ENCODE results near the gene KCNQ4.

Gene KCNQ4

GRCh38 chr1:40834968-40835545 lies 51.5 kb downstream of the KCNQ4 start:
- H3K4me3 ChIP-seq (replicated peaks in 1 of 2; ENCODE audit: low read depth in 2 of 2, low read length in 2 of 2): no peak overlapping the region
- DNase-seq (ENCODE audit: low read depth in 2 of 2): no peak
- TF ChIP-seq CTCF (IDR thresholded peaks at IDR 0.05; ENCODE audit: low read depth, low read length): no peak

- DNase-seq (ENCODE audit: low read depth in 2 of 2): no peak
- TF ChIP-seq CTCF (IDR thresholded peaks at IDR 0.05; ENCODE audit: low read depth, low read length): no peak
- H3K4me3 ChIP-seq (replicated peaks in 1 of 2; ENCODE audit: low read depth in 2 of 2, low read length in 2 of 2): no peak overlapping the region
Observed at GRCh38 chr1:40836283-40836682, 52.7 kb downstream of the KCNQ4 start.

DNA sequence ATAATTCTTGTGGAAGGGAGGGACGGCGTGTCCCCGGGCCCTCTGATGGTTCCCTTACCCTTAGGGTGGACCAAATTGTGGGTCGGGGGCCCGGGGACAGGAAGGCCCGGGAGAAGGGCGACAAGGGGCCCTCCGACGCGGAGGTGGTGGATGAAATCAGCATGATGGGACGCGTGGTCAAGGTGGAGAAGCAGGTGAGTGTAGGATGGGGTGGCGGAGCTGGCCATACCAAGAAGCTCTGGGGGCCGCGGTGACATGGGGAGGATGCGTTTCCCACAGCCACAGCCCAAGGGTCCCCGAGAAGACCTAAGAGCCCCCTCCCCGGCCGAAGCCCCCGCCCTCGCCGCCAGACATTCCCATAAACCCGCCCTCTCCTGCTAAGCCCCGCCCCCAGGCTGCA lies 54.0 kb downstream of the KCNQ4 start:
- DNase-seq (ENCODE audit: low read depth in 2 of 2): no peak
- H3K4me3 ChIP-seq (replicated peaks in 1 of 2; ENCODE audit: low read depth in 2 of 2, low read length in 2 of 2): no peak overlapping the region
- TF ChIP-seq CTCF (IDR thresholded peaks at IDR 0.05; ENCODE audit: low read depth, low read length): no peak

DNA sequence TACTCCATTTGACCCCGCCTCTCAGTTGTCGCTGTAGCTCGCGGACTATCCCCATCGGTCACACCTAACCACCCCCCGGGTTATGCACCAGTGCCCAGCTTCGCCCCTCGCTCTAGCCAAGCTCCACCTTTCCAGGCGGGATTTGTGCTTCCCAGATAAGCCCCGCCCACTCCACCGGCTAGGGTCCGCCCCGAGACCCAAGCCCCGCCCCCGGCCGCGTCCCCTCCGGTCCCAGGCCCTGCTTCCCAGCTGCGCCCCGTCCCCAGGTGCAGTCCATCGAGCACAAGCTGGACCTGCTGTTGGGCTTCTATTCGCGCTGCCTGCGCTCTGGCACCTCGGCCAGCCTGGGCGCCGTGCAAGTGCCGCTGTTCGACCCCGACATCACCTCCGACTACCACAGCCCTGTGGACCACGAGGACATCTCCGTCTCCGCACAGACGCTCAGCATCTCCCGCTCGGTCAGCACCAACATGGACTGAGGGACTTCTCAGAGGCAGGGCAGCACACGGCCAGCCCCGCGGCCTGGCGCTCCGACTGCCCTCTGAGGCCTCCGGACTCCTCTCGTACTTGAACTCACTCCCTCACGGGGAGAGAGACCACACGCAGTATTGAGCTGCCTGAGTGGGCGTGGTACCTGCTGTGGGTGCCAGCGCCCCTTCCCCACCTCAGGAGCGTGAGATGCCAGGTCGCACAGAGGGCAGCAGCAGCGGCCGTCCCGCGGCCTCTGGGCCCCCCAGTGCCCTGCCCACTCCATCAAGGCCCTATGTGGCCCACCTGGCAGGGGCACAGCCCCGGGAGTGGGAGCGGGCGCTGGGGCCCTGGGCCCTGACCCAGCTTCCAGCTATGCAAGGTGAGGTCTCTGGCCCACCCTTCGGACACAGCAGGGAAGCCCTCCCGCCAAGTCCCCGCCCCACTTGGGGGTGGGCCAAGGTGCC lies 54.7 kb downstream of the KCNQ4 start:
- no peak for TF ChIP-seq CTCF (IDR thresholded peaks at IDR 0.05; ENCODE audit: low read depth, low read length)
- no peak for DNase-seq (ENCODE audit: low read depth in 2 of 2)
- no peak overlapping the region for H3K4me3 ChIP-seq (replicated peaks in 1 of 2; ENCODE audit: low read depth in 2 of 2, low read length in 2 of 2)

DNA sequence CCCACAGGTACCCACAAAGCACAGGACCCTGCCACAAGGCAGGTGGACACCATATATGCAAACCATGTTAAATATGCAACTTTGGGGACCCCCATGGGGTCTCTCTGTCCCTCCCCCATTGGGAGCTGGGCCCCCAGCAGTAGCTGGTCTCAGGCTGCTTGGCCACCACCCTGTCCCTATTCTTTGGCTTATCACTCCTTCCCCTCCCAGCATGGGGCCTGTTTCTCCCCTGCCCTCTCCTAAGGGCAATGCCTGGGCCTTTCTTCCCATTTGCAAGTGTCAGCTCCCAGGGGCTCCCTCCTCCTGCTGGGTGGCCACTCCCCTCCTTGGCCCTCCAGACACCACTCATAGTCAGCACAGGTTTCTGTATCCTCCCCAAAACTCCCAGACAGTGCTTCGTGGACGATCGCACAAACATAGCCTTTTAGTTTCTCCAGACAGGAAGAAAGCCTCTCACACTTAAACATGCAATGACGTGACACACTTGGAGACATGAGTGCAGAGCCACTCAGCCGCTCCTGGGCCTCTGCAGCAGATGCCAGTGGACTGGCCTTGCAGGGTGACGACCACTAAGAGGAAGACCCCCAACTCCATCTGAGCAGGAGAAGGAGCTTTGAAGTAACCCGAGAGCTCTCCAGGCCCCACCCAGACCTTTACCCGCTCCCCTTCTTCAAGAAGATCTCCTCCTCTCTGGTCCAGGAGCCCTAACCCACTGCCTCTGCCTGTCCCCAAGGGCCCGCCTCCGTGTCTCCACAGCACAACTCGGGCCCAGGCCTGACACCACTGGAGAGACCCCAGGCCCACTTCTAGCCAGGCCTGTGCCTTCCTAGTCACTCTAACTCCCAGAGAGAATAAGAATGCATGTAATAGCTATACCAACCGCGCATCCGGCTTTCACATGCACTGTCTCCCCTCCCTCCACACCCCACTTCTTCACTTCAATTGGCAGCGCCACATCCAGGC lies 55.7 kb downstream of the KCNQ4 start:
- TF ChIP-seq CTCF (IDR thresholded peaks at IDR 0.05; ENCODE audit: low read depth, low read length): no peak
- no peak for DNase-seq (ENCODE audit: low read depth in 2 of 2)
- H3K4me3 ChIP-seq (replicated peaks in 1 of 2; ENCODE audit: low read depth in 2 of 2, low read length in 2 of 2): no peak overlapping the region

DNA sequence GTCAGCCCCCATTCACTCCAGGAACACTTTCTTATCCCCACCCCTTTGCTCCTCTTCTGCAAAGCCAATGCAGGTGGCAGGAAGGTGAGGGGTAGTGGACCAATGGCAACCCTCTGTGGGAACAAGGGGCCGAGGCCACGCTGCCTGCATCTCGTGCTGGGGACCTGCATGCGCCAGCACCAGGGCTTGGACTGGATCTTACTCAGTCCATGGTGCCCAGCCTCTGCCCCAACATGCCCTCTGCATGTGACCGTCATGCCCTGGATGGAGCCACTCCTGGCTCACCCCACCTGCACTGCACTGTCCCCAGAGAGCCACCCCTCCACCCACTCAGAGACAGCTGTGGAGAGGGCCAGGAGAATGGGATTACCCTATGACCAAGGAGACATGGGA lies 56.4 kb downstream of the KCNQ4 start:
- no peak overlapping the region for H3K4me3 ChIP-seq (replicated peaks in 1 of 2; ENCODE audit: low read depth in 2 of 2, low read length in 2 of 2)
- TF ChIP-seq CTCF (IDR thresholded peaks at IDR 0.05; ENCODE audit: low read depth, low read length): no peak
- DNase-seq (ENCODE audit: low read depth in 2 of 2): no peak

Measured in cardiac fibroblast (primary cell).